Loucy (cell line): Measurements from ENCODE around the gene CCDC181.

Experiments used
- H2AFZ ChIP-seq: fragments of 200-600 bp; sonication (generic); 2 replicates; pipeline ENCODE4 v1.6.0; 2016; ENCODE audit warnings: antibody characterized with exemption, mild to moderate bottlenecking, low read length, moderate library complexity
- H3F3A ChIP-seq: fragments of 200-600 bp; 2 replicates; pipeline ENCODE4 v1.6.0; 2016; ENCODE audit warnings: antibody characterized with exemption, low read depth, mild to moderate bottlenecking
- H3K27me3 ChIP-seq: fragments of 200-600 bp; sonication (generic); 2 replicates; pipeline ENCODE4 v1.6.1; 2014; ENCODE audit warnings: low read length, mild to moderate bottlenecking; ENCODE audit not compliant: insufficient read depth, poor library complexity, severe bottlenecking
- H3K36me3 ChIP-seq: fragments of 200-600 bp; sonication (generic); 2 replicates; pipeline ENCODE4 v1.6.1; 2016; ENCODE audit warnings: low read length; ENCODE audit not compliant: insufficient read depth
- H3K4me1 ChIP-seq: fragments of 200-600 bp; sonication (generic); 2 replicates; pipeline ENCODE4 v1.5.1; 2014; ENCODE audit warnings: low read length, mild to moderate bottlenecking; ENCODE audit not compliant: insufficient read depth, poor library complexity, severe bottlenecking
- H3K4me2 ChIP-seq: fragments of 200-600 bp; sonication (generic); 2 replicates; pipeline ENCODE4 v1.6.0; 2014; ENCODE audit warnings: antibody characterized with exemption, low read length, low read depth, mild to moderate bottlenecking; ENCODE audit not compliant: poor library complexity, severe bottlenecking
- H3K4me3 ChIP-seq: fragments of 200-600 bp; sonication (generic); 2 replicates; pipeline ENCODE4 v1.5.1; 2014; ENCODE audit warnings: low read length, mild to moderate bottlenecking, mixed read lengths; ENCODE audit not compliant: poor library complexity, severe bottlenecking
- H3K79me2 ChIP-seq: fragments of 200-600 bp; sonication (generic); 2 replicates; pipeline ENCODE4 v1.6.1; 2014; ENCODE audit warnings: low read length; ENCODE audit not compliant: insufficient read depth
- H3K9ac ChIP-seq: fragments of 200-600 bp; sonication (generic); 2 replicates; pipeline ENCODE4 v1.6.0; 2014; ENCODE audit warnings: mild to moderate bottlenecking, low read depth, low read length, moderate library complexity; ENCODE audit not compliant: poor library complexity, severe bottlenecking
- H3K9me2 ChIP-seq: fragments of 200-600 bp; sonication (generic); replicated peaks from 2 replicates; pipeline ENCODE4 v1.6.1; 2016; ENCODE audit warnings: low read depth, low read length, mixed read lengths
- H3K9me3 ChIP-seq: fragments of 200-600 bp; sonication (generic); 2 replicates; pipeline ENCODE4 v1.6.1; 2014; ENCODE audit warnings: mild to moderate bottlenecking, antibody characterized with exemption, low read length, low read depth; ENCODE audit not compliant: insufficient read depth
- H4K20me1 ChIP-seq: fragments of 200-600 bp; sonication (generic); 2 replicates; pipeline ENCODE4 v1.6.0; 2014; ENCODE audit warnings: antibody characterized with exemption, low read length, mild to moderate bottlenecking; ENCODE audit not compliant: insufficient read depth, poor library complexity, severe bottlenecking
- EZH2phosphoT487 ChIP-seq: fragments of 200-600 bp; IDR thresholded peaks from 2 replicates; pipeline ENCODE4 v1.6.1; 2018; ENCODE audit warnings: antibody characterized with exemption, mild to moderate bottlenecking, moderate library complexity, borderline replicate concordance
- TF ChIP-seq, protein P1 (sequence below): fragments of 200-600 bp; sonication (generic); conservative IDR thresholded peaks from 2 replicates; pipeline ENCODE4 v1.5.1; 2014; ENCODE audit warnings: mild to moderate bottlenecking, antibody characterized with exemption, low read length

Gene CCDC181

GRCh38 chr1:169368406-169368769 is 58.9 kb downstream of the CCDC181 start:
- Histone ChIP-seq H2AFZ (peak overlapping the region; percentile 92), H3K4me2 (peak overlapping the region; percentile 90), H3K9me2 (no peaks in the 10 kb centered on the region), H4K20me1 (peaks cover 8% of the 10 kb centered on the region), H3K79me2 (peaks cover 71% of the 10 kb centered on the region), H3K27me3 (no peaks in the 10 kb centered on the region), H3F3A (no peaks in the 10 kb centered on the region), H3K4me1 (peaks cover 70% of the 10 kb centered on the region), H3K9ac (peak overlapping the region; percentile 84), H3K36me3 (peaks cover 5% of the 10 kb centered on the region; the same call in 1 of the 2 replicates), H3K4me3 (peak overlapping the region; percentile 86), H3K9me3 (no peaks in the 10 kb centered on the region; the same call in 1 of the 2 replicates)
- TF ChIP-seq, protein P1, sequence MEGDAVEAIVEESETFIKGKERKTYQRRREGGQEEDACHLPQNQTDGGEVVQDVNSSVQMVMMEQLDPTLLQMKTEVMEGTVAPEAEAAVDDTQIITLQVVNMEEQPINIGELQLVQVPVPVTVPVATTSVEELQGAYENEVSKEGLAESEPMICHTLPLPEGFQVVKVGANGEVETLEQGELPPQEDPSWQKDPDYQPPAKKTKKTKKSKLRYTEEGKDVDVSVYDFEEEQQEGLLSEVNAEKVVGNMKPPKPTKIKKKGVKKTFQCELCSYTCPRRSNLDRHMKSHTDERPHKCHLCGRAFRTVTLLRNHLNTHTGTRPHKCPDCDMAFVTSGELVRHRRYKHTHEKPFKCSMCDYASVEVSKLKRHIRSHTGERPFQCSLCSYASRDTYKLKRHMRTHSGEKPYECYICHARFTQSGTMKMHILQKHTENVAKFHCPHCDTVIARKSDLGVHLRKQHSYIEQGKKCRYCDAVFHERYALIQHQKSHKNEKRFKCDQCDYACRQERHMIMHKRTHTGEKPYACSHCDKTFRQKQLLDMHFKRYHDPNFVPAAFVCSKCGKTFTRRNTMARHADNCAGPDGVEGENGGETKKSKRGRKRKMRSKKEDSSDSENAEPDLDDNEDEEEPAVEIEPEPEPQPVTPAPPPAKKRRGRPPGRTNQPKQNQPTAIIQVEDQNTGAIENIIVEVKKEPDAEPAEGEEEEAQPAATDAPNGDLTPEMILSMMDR = no peak
- TF ChIP-seq EZH2phosphoT487 = no peak

GRCh38 chr1:169367686-169368405 is 59.4 kb downstream of the CCDC181 start, which contains the start of the genes BLZF1 and NME7:
Gene BLZF1 (plus strand): TSS chr1:169368195. CDS start chr1:169369523, 1,328 bp downstream.
Gene NME7 (minus strand): TSS chr1:169367797. CDS start chr1:169367710, 87 bp downstream.
- Histone ChIP-seq H3K9me3 (no peaks in the 10 kb centered on the region; the same call in 1 of the 2 replicates), H3K4me1 (peaks cover 71% of the 10 kb centered on the region), H3K9me2 (no peaks in the 10 kb centered on the region), H2AFZ (peak within 1 kb of the TSS; percentile 92), H3K36me3 (no peaks in the 10 kb centered on the region), H3K27me3 (no peaks in the 10 kb centered on the region), H4K20me1 (peaks cover 8% of the 10 kb centered on the region), H3F3A (no peaks in the 10 kb centered on the region), H3K4me3 (peak within 1 kb of the TSS; percentile 86), H3K9ac (peak within 1 kb of the TSS; percentile 84), H3K79me2 (peaks cover 68% of the 10 kb centered on the region), H3K4me2 (peak within 1 kb of the TSS; percentile 96)
- TF ChIP-seq, protein P1 = no peak
- no peak for TF ChIP-seq EZH2phosphoT487

GRCh38 chr1:169367096-169367685 is 60.1 kb downstream of the CCDC181 start:
- Histone ChIP-seq H3K36me3 (no peaks in the 10 kb centered on the region), H4K20me1 (peaks cover 8% of the 10 kb centered on the region), H3K79me2 (peaks cover 66% of the 10 kb centered on the region), H3K27me3 (no peaks in the 10 kb centered on the region), H3K9me2 (no peaks in the 10 kb centered on the region), H3K4me3 (peak overlapping the region; percentile 86), H2AFZ (peak overlapping the region; percentile 83), H3K9ac (peak overlapping the region; percentile 73), H3K4me1 (peaks cover 71% of the 10 kb centered on the region), H3F3A (no peaks in the 10 kb centered on the region), H3K9me3 (no peaks in the 10 kb centered on the region; the same call in 1 of the 2 replicates), H3K4me2 (peak overlapping the region; percentile 96)
- TF ChIP-seq EZH2phosphoT487 = no peak
- TF ChIP-seq, protein P1 = no peak
